Neural progenitor cell (in vitro differentiated cells): ENCODE results near the gene ADGRD1. TPM values are rescaled to one million over a fixed set of nuclear protein-coding genes. Genes with fewer than 3 reads are reported as not detected.
A peak's percentile ranks its signal among the peaks of the same experiment; 100 is the strongest.

Experiments used
- DNase-seq: peaks from one replicate; pipeline ENCODE4 v3.0.0-alpha.2; 2016; ENCODE audit warnings: low spot score
- H2AFZ ChIP-seq: fragments of 200-600 bp; sonication (generic); replicated peaks from 2 replicates; pipeline ENCODE4 v1.6.1; 2016; ENCODE audit warnings: antibody characterized with exemption
- H3F3A ChIP-seq: fragments of 200-600 bp; sonication (generic); 2 replicates; pipeline ENCODE4 v1.6.1; 2016; ENCODE audit warnings: antibody characterized with exemption, low read depth
- H3K27ac ChIP-seq: fragments of 200-600 bp; sonication (generic); 2 replicates; pipeline ENCODE4 v1.5.1; 2016; ENCODE audit warnings: mild to moderate bottlenecking
- H3K27me3 ChIP-seq: fragments of 200-600 bp; sonication (generic); 2 replicates; pipeline ENCODE4 v1.6.1; 2016; ENCODE audit warnings: mild to moderate bottlenecking, moderate library complexity
- H3K36me3 ChIP-seq: fragments of 200-600 bp; sonication (generic); 2 replicates; pipeline ENCODE4 v1.5.1; 2016
- H3K4me1 ChIP-seq: fragments of 200-600 bp; sonication (generic); 2 replicates; pipeline ENCODE4 v1.6.1; 2016; ENCODE audit warnings: mixed run types
- H3K4me2 ChIP-seq: fragments of 200-600 bp; sonication (generic); 2 replicates; pipeline ENCODE4 v1.6.1; 2016
- H3K4me3 ChIP-seq: fragments of 200-600 bp; sonication (generic); 2 replicates; pipeline ENCODE4 v1.5.1; 2016
- H3K79me2 ChIP-seq: fragments of 200-600 bp; sonication (generic); 2 replicates; pipeline ENCODE4 v1.6.1; 2016; ENCODE audit warnings: low read depth
- H3K9ac ChIP-seq: fragments of 200-600 bp; sonication (generic); 2 replicates; pipeline ENCODE4 v1.6.1; 2016
- H3K9me3 ChIP-seq: fragments of 200-600 bp; sonication (generic); 2 replicates; pipeline ENCODE4 v1.5.1; 2016; ENCODE audit warnings: low read depth
- H4K20me1 ChIP-seq: fragments of 200-600 bp; sonication (generic); 2 replicates; pipeline ENCODE4 v1.6.1; 2016; ENCODE audit warnings: low read depth
- H3K27ac Mint-ChIP-seq: 3 replicates; pipeline ENCODE4 v1.8.0; 2021; ENCODE audit warnings: mixed read lengths
- H3K27me3 Mint-ChIP-seq: 2 replicates; pipeline ENCODE4 v1.8.0; 2022; ENCODE audit warnings: low read depth, mild to moderate bottlenecking, inconsistent platforms, moderate library complexity, mixed read lengths; ENCODE audit not compliant: insufficient read depth
- H3K36me3 Mint-ChIP-seq: 3 replicates; pipeline ENCODE4 v1.8.0; 2021; ENCODE audit warnings: mixed read lengths
- H3K4me1 Mint-ChIP-seq: 3 replicates; pipeline ENCODE4 v1.8.0; 2021; ENCODE audit warnings: mixed read lengths
- H3K4me3 Mint-ChIP-seq: 3 replicates; pipeline ENCODE4 v1.8.0; 2021; ENCODE audit warnings: mild to moderate bottlenecking, moderate library complexity, mixed read lengths
- H3K9me3 Mint-ChIP-seq: 3 replicates; pipeline ENCODE4 v1.8.0; 2020; ENCODE audit warnings: mixed read lengths
- CTCF ChIP-seq: fragments of 200-600 bp; sonication (generic); IDR thresholded peaks from 2 replicates; pipeline ENCODE4 v1.5.1; 2017; ENCODE audit warnings: antibody characterized with exemption, mild to moderate bottlenecking
- EZH2 ChIP-seq: fragments of 200-600 bp; sonication (generic); IDR thresholded peaks from 2 replicates; pipeline ENCODE4 v1.6.1; 2017; ENCODE audit warnings: antibody characterized with exemption, mild to moderate bottlenecking, moderate library complexity
- EZH2phosphoT487 ChIP-seq: fragments of 200-600 bp; sonication (generic); IDR thresholded peaks from 2 replicates; pipeline ENCODE4 v1.6.1; 2017; ENCODE audit warnings: antibody characterized with exemption
- total RNA-seq: library from RNA; depleted of rRNA; stranded (reverse); fragments of >200 nt; gene quantifications from 2 replicates; pipeline ENCODE4 v1.2.3, GENCODE V29; 2015; ENCODE audit warnings: low replicate concordance

The ADGRD1 gene
- total RNA-seq, 1 donor from 2014 or later, result not detected

DNA sequence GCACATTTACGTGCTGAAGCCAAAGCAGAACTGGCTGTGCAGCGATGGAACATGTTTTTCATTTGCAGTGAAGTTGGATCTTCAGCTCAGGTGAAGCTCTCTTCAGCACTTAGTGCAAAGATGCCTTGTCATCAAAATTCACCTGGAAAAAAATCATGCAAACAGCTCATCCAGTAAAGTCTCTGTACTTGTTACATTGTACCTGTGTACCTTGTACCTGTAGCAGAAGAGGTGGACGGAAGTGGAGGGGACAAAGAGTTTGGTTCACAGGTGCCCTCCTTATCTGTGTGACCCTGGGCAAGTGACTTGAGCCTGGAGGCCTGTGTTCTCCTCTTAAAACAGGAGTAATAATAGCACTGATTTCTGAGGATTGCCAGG, 54.0 kb downstream of the ADGRD1 start:
- H2AFZ ChIP-seq, result no peak overlapping the region
- H3K4me2 ChIP-seq, result no peak overlapping the region
- H3K4me1 ChIP-seq, result peaks cover 24% of the 10 kb centered on the region
- no peaks in the 10 kb centered on the region for H4K20me1 ChIP-seq
- Mint-ChIP-seq H3K27me3 (peaks cover 40% of the 10 kb centered on the region), H3K4me1 (peaks cover 41% of the 10 kb centered on the region), H3K27ac (no peak overlapping the region), H3K36me3 (no peaks in the 10 kb centered on the region), H3K4me3 (no peak overlapping the region), H3K9me3 (no peaks in the 10 kb centered on the region)
- no peaks in the 10 kb centered on the region for H3K27me3 ChIP-seq
- no peak overlapping the region for H3K27ac ChIP-seq
- no peak overlapping the region for H3K4me3 ChIP-seq
- H3K36me3 ChIP-seq, result no peaks in the 10 kb centered on the region
- H3K9me3 ChIP-seq, result no peaks in the 10 kb centered on the region
- no peaks in the 10 kb centered on the region for H3K79me2 ChIP-seq
- TF ChIP-seq EZH2, result no peak
- no peak for TF ChIP-seq EZH2phosphoT487
- TF ChIP-seq CTCF, result no peak
- H3F3A ChIP-seq, result peaks cover 12% of the 10 kb centered on the region
- DNase-seq, result no peak
- no peak overlapping the region for H3K9ac ChIP-seq

- Histone ChIP-seq H3K4me2 (no peak overlapping the region), H3K9me3 (no peaks in the 10 kb centered on the region), H4K20me1 (no peaks in the 10 kb centered on the region), H3K27me3 (no peaks in the 10 kb centered on the region), H2AFZ (no peak overlapping the region), H3K9ac (no peak overlapping the region), H3K79me2 (no peaks in the 10 kb centered on the region), H3K27ac (no peak overlapping the region), H3K4me3 (no peak overlapping the region), H3F3A (peaks cover 8% of the 10 kb centered on the region), H3K4me1 (peaks cover 18% of the 10 kb centered on the region), H3K36me3 (no peaks in the 10 kb centered on the region)
- Mint-ChIP-seq H3K36me3 (no peaks in the 10 kb centered on the region), H3K27ac (peak overlapping the region; percentile 55), H3K27me3 (peaks cover 39% of the 10 kb centered on the region), H3K9me3 (no peaks in the 10 kb centered on the region), H3K4me1 (peaks cover 35% of the 10 kb centered on the region), H3K4me3 (no peak overlapping the region)
- no peak for TF ChIP-seq EZH2
- no peak for TF ChIP-seq EZH2phosphoT487
- no peak for TF ChIP-seq CTCF
- DNase-seq, result no peak
Measured at GRCh38 chr12:131008131-131008912, 54.6 kb downstream of the ADGRD1 start.

- Histone ChIP-seq H3K4me3 (no peak overlapping the region), H3K4me2 (no peak overlapping the region), H3F3A (peaks cover 2% of the 10 kb centered on the region), H3K9ac (no peak overlapping the region), H3K9me3 (no peaks in the 10 kb centered on the region), H3K79me2 (no peaks in the 10 kb centered on the region), H4K20me1 (no peaks in the 10 kb centered on the region), H3K4me1 (peaks cover 12% of the 10 kb centered on the region), H3K27me3 (no peaks in the 10 kb centered on the region), H3K27ac (no peak overlapping the region), H3K36me3 (no peaks in the 10 kb centered on the region), H2AFZ (no peak overlapping the region)
- TF ChIP-seq EZH2phosphoT487, result no peak
- TF ChIP-seq CTCF, result no peak
- no peak for TF ChIP-seq EZH2
- H3K27me3 Mint-ChIP-seq, result peaks cover 44% of the 10 kb centered on the region
- no peaks in the 10 kb centered on the region for H3K36me3 Mint-ChIP-seq
- no peak overlapping the region for H3K27ac Mint-ChIP-seq
- H3K4me3 Mint-ChIP-seq, result no peak overlapping the region
- H3K4me1 Mint-ChIP-seq, result peaks cover 31% of the 10 kb centered on the region
- DNase-seq, result no peak
- H3K9me3 Mint-ChIP-seq, result no peaks in the 10 kb centered on the region
Measured at GRCh38 chr12:131008913-131009270, 55.2 kb downstream of the ADGRD1 start.
